HG03159 (cell line): ENCODE results near the gene EXOC6B.
A peak's percentile ranks its signal among the peaks of the same experiment; 100 is the strongest.

Source experiments
- ATAC-seq: cut with Tn5 transposase; IDR thresholded peaks from one replicate; pipeline ENCODE4 v1.9.1; 2021; ENCODE audit warnings: mild to moderate bottlenecking, moderate library complexity; ENCODE audit not compliant: unreplicated experiment

Gene EXOC6B

GRCh38 chr2:72793798-72794440 is 31.9 kb downstream of the EXOC6B start:
- ATAC-seq = no peak

- no peak for ATAC-seq
Measured at GRCh38 chr2:72789241-72789640, 36.6 kb downstream of the EXOC6B start.

GRCh38 chr2:72788756-72789155 is 37.1 kb downstream of the EXOC6B start:
- no peak for ATAC-seq

GRCh38 chr2:72785517-72785916 is 40.3 kb downstream of the EXOC6B start:
- ATAC-seq = no peak

GRCh38 chr2:72782520-72782919 is 43.3 kb downstream of the EXOC6B start:
- no peak for ATAC-seq

- ATAC-seq = no peak
Measured at GRCh38 chr2:72781480-72781879, 44.4 kb downstream of the EXOC6B start.

- ATAC-seq = no peak
Measured at GRCh38 chr2:72780477-72780876, 45.4 kb downstream of the EXOC6B start.

GRCh38 chr2:72779495-72779894 is 46.3 kb downstream of the EXOC6B start:
- ATAC-seq = no peak

GRCh38 chr2:72778410-72778809 is 47.4 kb downstream of the EXOC6B start:
- no peak for ATAC-seq

- ATAC-seq = peak; percentile 72
Measured at GRCh38 chr2:72770879-72771461, 54.9 kb downstream of the EXOC6B start.

GRCh38 chr2:72765997-72766609 is 59.7 kb downstream of the EXOC6B start:
- ATAC-seq = no peak

- no peak for ATAC-seq
Measured at GRCh38 chr2:72762276-72762675, 63.6 kb downstream of the EXOC6B start.

GRCh38 chr2:72759755-72760154 is 66.1 kb downstream of the EXOC6B start:
- ATAC-seq = no peak

GRCh38 chr2:72757177-72757775 is 68.6 kb downstream of the EXOC6B start:
- ATAC-seq = no peak

- no peak for ATAC-seq
Measured at GRCh38 chr2:72755647-72756423, 70.0 kb downstream of the EXOC6B start.

- no peak for ATAC-seq
Measured at GRCh38 chr2:72754628-72755320, 71.1 kb downstream of the EXOC6B start.

- ATAC-seq = no peak
Measured at GRCh38 chr2:72750977-72751639, 74.7 kb downstream of the EXOC6B start.

- no peak for ATAC-seq
Measured at GRCh38 chr2:72750466-72750865, 75.4 kb downstream of the EXOC6B start.

- ATAC-seq = no peak
Measured at GRCh38 chr2:72747344-72747743, 78.5 kb downstream of the EXOC6B start.

GRCh38 chr2:72745679-72746368 is 80.0 kb downstream of the EXOC6B start:
- ATAC-seq = no peak
